ENCODE results near the gene RPN2. TPM values are rescaled to one million over a fixed set of nuclear protein-coding genes. Genes with fewer than 3 reads are reported as not detected.

The RPN2 gene
- total RNA-seq, 6 donors from 2014 or later, result 55.5 to 193 (median 143) TPM

- Histone ChIP-seq H3K4me3 (no peak overlapping the region), H3K36me3 (peaks cover 0 to 47% (median 27%) of the 10 kb centered on the region in 4 donors), H3K27ac (no peak overlapping the region), H3K4me1 (peaks cover 26 to 33% (median 29%) of the 10 kb centered on the region in 4 donors), H3K27me3 (no peaks in the 10 kb centered on the region), H3K9me3 (no peaks in the 10 kb centered on the region)
- DNase-seq (no peak), ATAC-seq (ENCODE audit: low FRiP score in 2 of 2) (no peak)
- 81 to 96% methylated on average over 6 to 7 of the region's 7 CpGs for WGBS, 2 donors
- no peak for TF ChIP-seq EP300 (IDR thresholded peaks at IDR 0.05)
- TF ChIP-seq POLR2A (IDR thresholded peaks at IDR 0.05), result no peak
- TF ChIP-seq CTCF (IDR thresholded peaks at IDR 0.05), result no peak
- no peak for TF ChIP-seq POLR2AphosphoS5 (IDR thresholded peaks at IDR 0.05)
These were observed 9.7 kb downstream of the RPN2 start for GRCh38 chr20:37188787-37189186.

- no peak overlapping the region for H3K27ac ChIP-seq
- DNase-seq (no peak), ATAC-seq (ENCODE audit: low FRiP score in 2 of 2) (no peak)
- H3K36me3 ChIP-seq, result peaks cover 0 to 40% (median 22%) of the 10 kb centered on the region in 4 donors
- no peaks in the 10 kb centered on the region for H3K9me3 ChIP-seq
- 41% methylated on average over 6 of the region's 6 CpGs for WGBS, 2 donors
- H3K27me3 ChIP-seq, result no peaks in the 10 kb centered on the region
- H3K4me1 ChIP-seq, result peaks cover 26 to 33% (median 30%) of the 10 kb centered on the region in 4 donors
- TF ChIP-seq POLR2A (IDR thresholded peaks at IDR 0.05), result no peak
- TF ChIP-seq CTCF (IDR thresholded peaks at IDR 0.05), result no peak
- no peak for TF ChIP-seq POLR2AphosphoS5 (IDR thresholded peaks at IDR 0.05)
- no peak for TF ChIP-seq EP300 (IDR thresholded peaks at IDR 0.05)
- no peak overlapping the region for H3K4me3 ChIP-seq
These were observed 10.4 kb downstream of the RPN2 start for GRCh38 chr20:37189416-37190016.

- Histone ChIP-seq H3K4me3 (no peak overlapping the region), H3K27ac (no peak overlapping the region), H3K4me1 (peaks cover 27 to 40% (median 38%) of the 10 kb centered on the region in 4 donors), H3K9me3 (no peaks in the 10 kb centered on the region), H3K27me3 (no peaks in the 10 kb centered on the region), H3K36me3 (peaks cover 0 to 29% (median 16%) of the 10 kb centered on the region in 4 donors)
- TF ChIP-seq POLR2A (IDR thresholded peaks at IDR 0.05), result no peak
- TF ChIP-seq CTCF (IDR thresholded peaks at IDR 0.05), result no peak
- no peak for TF ChIP-seq POLR2AphosphoS5 (IDR thresholded peaks at IDR 0.05)
- WGBS, 2 donors, result 68 to 80% methylated on average over 9 of the region's 9 CpGs
- DNase-seq (no peak), ATAC-seq (ENCODE audit: low FRiP score in 2 of 2) (no peak)
These were observed 11.4 kb downstream of the RPN2 start for GRCh38 chr20:37190354-37191112.

- peaks cover 0 to 22% (median 6%) of the 10 kb centered on the region in 4 donors for H3K36me3 ChIP-seq
- peak in 1 of 2 donors; percentile 86 for DNase-seq
- no peak for TF ChIP-seq EP300 (IDR thresholded peaks at IDR 0.05)
- TF ChIP-seq CTCF (IDR thresholded peaks at IDR 0.05), result peak; percentile 77 to 88 (median 83)
- TF ChIP-seq POLR2AphosphoS5 (IDR thresholded peaks at IDR 0.05), result no peak
- no peak overlapping the region for H3K4me3 ChIP-seq
- no peaks in the 10 kb centered on the region for H3K27me3 ChIP-seq
- ATAC-seq (ENCODE audit: low FRiP score in 2 of 2), result peak; percentile 95 to 96
- no peaks in the 10 kb centered on the region for H3K9me3 ChIP-seq
- H3K4me1 ChIP-seq, result peaks cover 30 to 45% (median 40%) of the 10 kb centered on the region in 4 donors
- 43 to 51% methylated on average over 4 to 5 of the region's 5 CpGs for WGBS, 2 donors
- H3K27ac ChIP-seq, result no peak overlapping the region
These were observed 13.2 kb downstream of the RPN2 start for GRCh38 chr20:37192137-37192854.

Measured in upper lobe of left lung (tissue), 6 donors.